Measurements from ENCODE around the gene CCNB3. TPM values are rescaled to one million over a fixed set of nuclear protein-coding genes. Genes with fewer than 3 reads are reported as not detected.

The CCNB3 gene
- total RNA-seq, 1 donor from 2014 or later, result 0.33 TPM

- no peaks in the 10 kb centered on the region for H3K4me1 Mint-ChIP-seq (ENCODE audit: unreplicated experiment)
- H3K27me3 Mint-ChIP-seq (ENCODE audit: unreplicated experiment), result no peaks in the 10 kb centered on the region
- no peaks in the 10 kb centered on the region for H3K36me3 Mint-ChIP-seq (ENCODE audit: low read depth, unreplicated experiment)
- H3K4me3 Mint-ChIP-seq (ENCODE audit: unreplicated experiment), result no peak overlapping the region
- no peaks in the 10 kb centered on the region for H3K9me3 Mint-ChIP-seq (ENCODE audit: unreplicated experiment)
- DNase-seq (ENCODE audit: low spot score), result no peak
- no peak for TF ChIP-seq CTCF (IDR thresholded peaks at IDR 0.05; ENCODE audit: unreplicated experiment)
- H3K27ac Mint-ChIP-seq (ENCODE audit: unreplicated experiment), result no peak overlapping the region
Measured at GRCh38 chrX:50333308-50333707, 128.7 kb downstream of the CCNB3 start.

GRCh38 chrX:50343917-50344316 is 139.4 kb downstream of the CCNB3 start:
- Mint-ChIP-seq H3K4me3 (ENCODE audit: unreplicated experiment) (no peak overlapping the region), H3K9me3 (ENCODE audit: unreplicated experiment) (no peaks in the 10 kb centered on the region), H3K36me3 (ENCODE audit: low read depth, unreplicated experiment) (no peaks in the 10 kb centered on the region), H3K4me1 (ENCODE audit: unreplicated experiment) (no peaks in the 10 kb centered on the region), H3K27me3 (ENCODE audit: unreplicated experiment) (no peaks in the 10 kb centered on the region), H3K27ac (ENCODE audit: unreplicated experiment) (no peak overlapping the region)
- no peak for DNase-seq (ENCODE audit: low spot score)
- no peak for TF ChIP-seq CTCF (IDR thresholded peaks at IDR 0.05; ENCODE audit: unreplicated experiment)

- Mint-ChIP-seq H3K4me1 (ENCODE audit: unreplicated experiment) (no peaks in the 10 kb centered on the region), H3K9me3 (ENCODE audit: unreplicated experiment) (no peaks in the 10 kb centered on the region), H3K27ac (ENCODE audit: unreplicated experiment) (no peak overlapping the region), H3K36me3 (ENCODE audit: low read depth, unreplicated experiment) (no peaks in the 10 kb centered on the region), H3K4me3 (ENCODE audit: unreplicated experiment) (no peak overlapping the region), H3K27me3 (ENCODE audit: unreplicated experiment) (no peaks in the 10 kb centered on the region)
- no peak for TF ChIP-seq CTCF (IDR thresholded peaks at IDR 0.05; ENCODE audit: unreplicated experiment)
- DNase-seq (ENCODE audit: low spot score), result no peak
Measured at GRCh38 chrX:50372966-50373365, 168.4 kb downstream of the CCNB3 start.

GRCh38 chrX:50375481-50376267 is 171.1 kb downstream of the CCNB3 start:
- no peaks in the 10 kb centered on the region for H3K36me3 Mint-ChIP-seq (ENCODE audit: low read depth, unreplicated experiment)
- no peak overlapping the region for H3K4me3 Mint-ChIP-seq (ENCODE audit: unreplicated experiment)
- H3K27me3 Mint-ChIP-seq (ENCODE audit: unreplicated experiment), result no peaks in the 10 kb centered on the region
- no peaks in the 10 kb centered on the region for H3K4me1 Mint-ChIP-seq (ENCODE audit: unreplicated experiment)
- DNase-seq (ENCODE audit: low spot score), result no peak
- no peak for TF ChIP-seq CTCF (IDR thresholded peaks at IDR 0.05; ENCODE audit: unreplicated experiment)
- no peaks in the 10 kb centered on the region for H3K9me3 Mint-ChIP-seq (ENCODE audit: unreplicated experiment)
- no peak overlapping the region for H3K27ac Mint-ChIP-seq (ENCODE audit: unreplicated experiment)

- Mint-ChIP-seq H3K4me1 (ENCODE audit: unreplicated experiment) (no peaks in the 10 kb centered on the region), H3K27me3 (ENCODE audit: unreplicated experiment) (no peaks in the 10 kb centered on the region), H3K27ac (ENCODE audit: unreplicated experiment) (no peak overlapping the region), H3K9me3 (ENCODE audit: unreplicated experiment) (no peaks in the 10 kb centered on the region), H3K36me3 (ENCODE audit: low read depth, unreplicated experiment) (no peaks in the 10 kb centered on the region), H3K4me3 (ENCODE audit: unreplicated experiment) (no peak overlapping the region)
- no peak for TF ChIP-seq CTCF (IDR thresholded peaks at IDR 0.05; ENCODE audit: unreplicated experiment)
- DNase-seq (ENCODE audit: low spot score), result no peak
Measured at GRCh38 chrX:50381729-50382415, 177.3 kb downstream of the CCNB3 start.

All from endothelial cell (in vitro differentiated cells).